Gastrocnemius medialis (tissue), 4 donors: ENCODE data around the gene MESP2.

Source experiments
- CTCF ChIP-seq, 5 experiments: fragments of 450-650 bp in 3 of 5; fragments of 200-600 bp in 2 of 5; sonication (generic) in 2 of 5; IDR thresholded peaks in 4 of 5; conservative IDR thresholded peaks in 1 of 5; 1 replicate in 4 of 5; 2 replicates in 1 of 5; pipeline ENCODE4 v1.5.1; 2016 to 2019; ENCODE audit warnings: antibody characterized with exemption in 5 of 5, mild to moderate bottlenecking in 3 of 5, moderate library complexity in 3 of 5
- POLR2A ChIP-seq, 2 donors: fragments of 450-650 bp; IDR thresholded peaks; one replicate each; pipeline ENCODE4 v1.6.1; 2017; ENCODE audit warnings: antibody characterized with exemption in 2 of 2, mild to moderate bottlenecking in 2 of 2, moderate library complexity in 2 of 2

GRCh38 chr15:89790661-89791060 lies 14.5 kb downstream of the MESP2 start:
- no peak for TF ChIP-seq CTCF (IDR thresholded peaks at IDR 0.05 in 4 of 5, conservative IDR thresholded peaks at IDR 0.05 in 1 of 5)
- no peak for TF ChIP-seq POLR2A (IDR thresholded peaks at IDR 0.05)
